GM12891 (cell line): ENCODE measurements around the gene SHC3.

Source experiments
- PAX5 ChIP-seq: IDR thresholded peaks from 2 replicates; pipeline ENCODE4 v1.6.1; 2011; ENCODE audit warnings: low read length, moderate library complexity, mild to moderate bottlenecking; ENCODE audit not compliant: insufficient read depth, severe bottlenecking
- POLR2A ChIP-seq: IDR thresholded peaks from 2 replicates; pipeline ENCODE4 v1.6.1; 2011; ENCODE audit warnings: low read depth, low read length, control low read depth
- POLR2AphosphoS5 ChIP-seq: IDR thresholded peaks from 2 replicates; pipeline ENCODE4 v1.6.1; 2011; ENCODE audit warnings: low read depth, low read length, control low read depth
- POU2F2 ChIP-seq: IDR thresholded peaks from 2 replicates; pipeline ENCODE4 v1.6.1; 2011; ENCODE audit warnings: low read depth, mild to moderate bottlenecking, control low read depth, low read length, moderate library complexity
- SPI1 ChIP-seq: IDR thresholded peaks from 2 replicates; pipeline ENCODE4 v1.6.1; 2011; ENCODE audit warnings: low read depth, low read length, control low read depth
- TAF1 ChIP-seq: IDR thresholded peaks from 2 replicates; pipeline ENCODE4 v1.6.1; 2011; ENCODE audit warnings: low read depth, low read length, control low read depth

GRCh38 chr9:89179540-89179894 is 899 bp upstream of the SHC3 start:
- TF ChIP-seq POLR2A (no peak), TAF1 (no peak), POLR2AphosphoS5 (no peak), SPI1 (no peak), PAX5 (no peak), POU2F2 (no peak)
